Measurements from ENCODE around the gene DBF4B.

DBF4B gene

GRCh38 chr17:44777394-44778348, 69.2 kb downstream of the DBF4B start:
- no peak for DNase-seq (ENCODE audit: low read depth in 2 of 2)

- DNase-seq (ENCODE audit: low read depth in 2 of 2), result no peak
Measured at GRCh38 chr17:44778656-44779210, 70.3 kb downstream of the DBF4B start.

GRCh38 chr17:44779211-44780025, 71.0 kb downstream of the DBF4B start:
- DNase-seq (ENCODE audit: low read depth in 2 of 2), result peak; percentile 69

- DNase-seq (ENCODE audit: low read depth in 2 of 2), result no peak
Measured at GRCh38 chr17:44780161-44780560, 71.7 kb downstream of the DBF4B start.

GRCh38 chr17:44780845-44781480, 72.5 kb downstream of the DBF4B start:
- DNase-seq (ENCODE audit: low read depth in 2 of 2), result no peak

- DNase-seq (ENCODE audit: low read depth in 2 of 2), result no peak
Measured at GRCh38 chr17:44781551-44782325, 73.3 kb downstream of the DBF4B start.

GRCh38 chr17:44782326-44782850, 73.9 kb downstream of the DBF4B start:
- DNase-seq (ENCODE audit: low read depth in 2 of 2), result no peak

GRCh38 chr17:44785921-44786320, 77.5 kb downstream of the DBF4B start:
- DNase-seq (ENCODE audit: low read depth in 2 of 2), result no peak

- no peak for DNase-seq (ENCODE audit: low read depth in 2 of 2)
Measured at GRCh38 chr17:44786551-44787081, 78.2 kb downstream of the DBF4B start.

GRCh38 chr17:44787271-44787940, 78.9 kb downstream of the DBF4B start:
- no peak for DNase-seq (ENCODE audit: low read depth in 2 of 2)

- no peak for DNase-seq (ENCODE audit: low read depth in 2 of 2)
Measured at GRCh38 chr17:44788139-44788538, 79.7 kb downstream of the DBF4B start.

- DNase-seq (ENCODE audit: low read depth in 2 of 2), result no peak
Measured at GRCh38 chr17:44792276-44792675, 83.8 kb downstream of the DBF4B start.

- DNase-seq (ENCODE audit: low read depth in 2 of 2), result no peak
Measured at GRCh38 chr17:44793885-44794842, 85.7 kb downstream of the DBF4B start.

- no peak for DNase-seq (ENCODE audit: low read depth in 2 of 2)
Measured at GRCh38 chr17:44794851-44795413, 86.5 kb downstream of the DBF4B start.

- DNase-seq (ENCODE audit: low read depth in 2 of 2), result no peak
Measured at GRCh38 chr17:44795421-44795820, 87.0 kb downstream of the DBF4B start.

- no peak for DNase-seq (ENCODE audit: low read depth in 2 of 2)
Measured at GRCh38 chr17:44795928-44796327, 87.5 kb downstream of the DBF4B start.

GRCh38 chr17:44796731-44797130, 88.3 kb downstream of the DBF4B start:
- no peak for DNase-seq (ENCODE audit: low read depth in 2 of 2)

GRCh38 chr17:44797802-44798201, 89.3 kb downstream of the DBF4B start:
- no peak for DNase-seq (ENCODE audit: low read depth in 2 of 2)

Data from activated CD8-positive, alpha-beta memory T cell treated with anti-CD3 and anti-CD28 coated beads for 4 hours (primary cell).